SK-N-SH (cell line): ENCODE results near the gene KRT9. TPM values are rescaled to one million over a fixed set of nuclear protein-coding genes. Genes with fewer than 3 reads are reported as not detected.
"Not testable (repeated sequence)": the region's sequence is repeated elsewhere in the genome, so short reads cannot be mapped to it uniquely, and the experiment has no call there.

Source experiments
- CTCF ChIA-PET: fragments of 300-600, 350-600 bp; formaldehyde crosslinking; extraction: SDS; loops from one replicate; lab custom pipeline; 2021; lab: Yijun Ruan, JAX
- POLR2A ChIA-PET: fragments of 350-600 bp; sonication (Branson Sonifier 250); formaldehyde crosslinking; extraction: SDS; loops from one replicate; lab custom pipeline; 2020; ENCODE audit warnings: antibody characterized with exemption, inconsistent platforms; lab: Yijun Ruan, JAX
- DNase-seq: peaks from one replicate; pipeline ENCODE4 v3.0.0; 2012
- H2AFZ ChIP-seq: fragments of 200-600 bp; sonication (generic); 2 replicates; pipeline ENCODE4 v1.8.1; 2016; ENCODE audit warnings: antibody characterized with exemption, mild to moderate bottlenecking, low read depth
- H3F3A ChIP-seq: fragments of 200-600 bp; sonication (generic); replicated peaks from 2 replicates; pipeline ENCODE3; 2016; ENCODE audit warnings: antibody characterized with exemption, mild to moderate bottlenecking; ENCODE audit not compliant: insufficient read depth
- H3K27ac ChIP-seq, 2 experiments: fragments of 200-500 bp in 1 of 2; fragments of 200-600 bp in 1 of 2; sonication (Bioruptor generic) in 1 of 2; sonication (generic), shearing (Covaris generic) in 1 of 2; 2 replicates each; pipeline versions ENCODE4 v1.5.1 to v1.6.1; 2014 to 2016; ENCODE audit warnings: low read depth in 2 of 2, inconsistent platforms in 1 of 2, low read length in 1 of 2, mild to moderate bottlenecking in 1 of 2, mixed read lengths in 1 of 2
- H3K27me3 ChIP-seq: fragments of 200-600 bp; sonication (generic), shearing (Covaris generic); 2 replicates; pipeline ENCODE4 v1.6.1; 2016; ENCODE audit warnings: mixed run types; ENCODE audit not compliant: insufficient read depth
- H3K36me3 ChIP-seq, 2 experiments: fragments of 200-500 bp in 1 of 2; fragments of 200-600 bp in 1 of 2; sonication (Bioruptor generic) in 1 of 2; sonication (generic) in 1 of 2; replicated peaks in 1 of 2; 2 replicates each; pipeline versions ENCODE3 to v1.5.1; 2014 to 2016; ENCODE audit warnings: low read length in 1 of 2, mild to moderate bottlenecking in 1 of 2; ENCODE audit not compliant: insufficient read depth in 2 of 2, control insufficient read depth in 1 of 2
- H3K4me1 ChIP-seq, 2 experiments: fragments of 200-500 bp in 1 of 2; fragments of 200-600 bp in 1 of 2; sonication (Bioruptor generic) in 1 of 2; sonication (generic), shearing (Covaris generic) in 1 of 2; 2 replicates each; pipeline versions ENCODE4 v1.5.1 to v1.6.1; 2014 to 2016; ENCODE audit warnings: low read depth in 1 of 2, low read length in 1 of 2, mixed run types in 1 of 2; ENCODE audit not compliant: insufficient read depth in 2 of 2, control insufficient read depth in 1 of 2
- H3K4me2 ChIP-seq: fragments of 200-600 bp; sonication (generic), shearing (Covaris generic); 2 replicates; pipeline ENCODE4 v1.6.1; 2017; ENCODE audit warnings: mixed run types
- H3K4me3 ChIP-seq, 2 experiments: fragments of 200-500 bp in 1 of 2; fragments of 200-600 bp in 1 of 2; sonication (Bioruptor generic) in 1 of 2; sonication (generic), shearing (Covaris generic) in 1 of 2; 2 replicates each; pipeline versions ENCODE4 v1.5.1 to v1.8.1; 2014 to 2016; ENCODE audit warnings: low read depth in 2 of 2, inconsistent platforms in 1 of 2, low read length in 1 of 2, mild to moderate bottlenecking in 1 of 2, mixed read lengths in 1 of 2, moderate library complexity in 1 of 2
- H3K79me2 ChIP-seq: fragments of 200-600 bp; sonication (generic); 2 replicates; pipeline ENCODE4 v1.8.1; 2017; ENCODE audit warnings: mild to moderate bottlenecking; ENCODE audit not compliant: insufficient read depth
- H3K9ac ChIP-seq: fragments of 200-600 bp; sonication (generic); 2 replicates; pipeline ENCODE4 v1.6.1; 2017; ENCODE audit warnings: mixed run types
- H3K9me2 ChIP-seq: fragments of 200-600 bp; sonication (generic); 2 replicates; pipeline ENCODE4 v1.6.1; 2017; ENCODE audit warnings: mixed run types
- H3K9me3 ChIP-seq: fragments of 200-600 bp; sonication (generic); 2 replicates; pipeline ENCODE4 v1.6.1; 2017; ENCODE audit warnings: mixed run types, mild to moderate bottlenecking, moderate library complexity
- H4K20me1 ChIP-seq: fragments of 200-600 bp; sonication (generic); 2 replicates; pipeline ENCODE4 v1.6.1; 2017; ENCODE audit warnings: mild to moderate bottlenecking, mixed run types; ENCODE audit not compliant: insufficient read depth
- CTCF ChIP-seq: fragments of 200-600 bp; sonication (generic); IDR thresholded peaks from 2 replicates; pipeline ENCODE4 v1.6.1; 2017; ENCODE audit warnings: antibody characterized with exemption, mild to moderate bottlenecking, moderate library complexity
- EP300 ChIP-seq, 2 experiments: IDR thresholded peaks; 2 replicates each; pipeline versions ENCODE4 v1.4.0 to v1.6.1; 2012; ENCODE audit warnings: borderline replicate concordance in 1 of 2, low read depth in 1 of 2, low read length in 1 of 2
- FOXJ3 ChIP-seq: sonication (generic); formaldehyde crosslinking; IDR thresholded peaks from 2 replicates; pipeline ENCODE4 v1.5.1; 2020; ENCODE audit warnings: mild to moderate bottlenecking, missing genetic modification reagents
- GATA2 ChIP-seq: sonication (generic); formaldehyde crosslinking; IDR thresholded peaks from 2 replicates; pipeline ENCODE4 v1.5.0; 2020; ENCODE audit warnings: mild to moderate bottlenecking, missing genetic modification reagents
- IRF3 ChIP-seq: fragments of 150-350 bp; IDR thresholded peaks from 2 replicates; pipeline ENCODE4 v1.6.1; 2016; ENCODE audit warnings: mild to moderate bottlenecking, low read depth, low read length
- JUND ChIP-seq: IDR thresholded peaks from 2 replicates; pipeline ENCODE4 v1.4.0; 2012
- MAX ChIP-seq: IDR thresholded peaks from 2 replicates; pipeline ENCODE4 v1.4.0; 2012; ENCODE audit warnings: low read depth
- MEF2A ChIP-seq: IDR thresholded peaks from 2 replicates; pipeline ENCODE4 v1.4.0; 2012; ENCODE audit warnings: low read depth, borderline replicate concordance
- MXI1 ChIP-seq: IDR thresholded peaks from 2 replicates; pipeline ENCODE4 v1.6.1; 2012; ENCODE audit warnings: mild to moderate bottlenecking, low read depth, low read length, improper control_type of control experiment
- NRF1 ChIP-seq: IDR thresholded peaks from 2 replicates; pipeline ENCODE4 v1.6.1; 2012; ENCODE audit warnings: low read depth, mild to moderate bottlenecking, low read length
- RCOR1 ChIP-seq: fragments of 150-350 bp; IDR thresholded peaks from 2 replicates; pipeline ENCODE4 v1.6.1; 2017; ENCODE audit warnings: antibody characterized with exemption, low read length
- SIN3A ChIP-seq: IDR thresholded peaks from 2 replicates; pipeline ENCODE4 v1.6.1; 2012; ENCODE audit warnings: low read depth, mild to moderate bottlenecking, low read length, moderate library complexity, borderline replicate concordance
- WGBS: methylation state at CpG from one replicate; pipeline ENCODE4 v1.1.6; 2017; ENCODE audit warnings: low lambda C conversion rate; 5-methylcytosine and 5-hydroxymethylcytosine counted together
- polyA plus RNA-seq, 3 experiments: library from polyadenylated mRNA; depleted of rRNA; stranded (reverse); fragments of >200 nt; gene quantifications; 2 replicates each; pipeline ENCODE4 v1.2.3, GENCODE V29; 2012
- TF ChIP-seq, protein P1 (sequence below): fragments of 150-350 bp; IDR thresholded peaks from 2 replicates; pipeline ENCODE4 v1.6.1; 2017; ENCODE audit warnings: antibody characterized with exemption, low read length, low read depth, borderline replicate concordance
- TF ChIP-seq, protein P2 (sequence below): IDR thresholded peaks from 2 replicates; pipeline ENCODE4; 2012
- TF ChIP-seq, protein P3 (sequence below): IDR thresholded peaks from 2 replicates; pipeline ENCODE4 v1.6.1; 2012; ENCODE audit warnings: mild to moderate bottlenecking, low read depth, low read length, moderate library complexity

The KRT9 gene
- polyA plus RNA-seq, 1 of the 3 experiments (the other 2 are of a cell fraction) = not detected

DNA sequence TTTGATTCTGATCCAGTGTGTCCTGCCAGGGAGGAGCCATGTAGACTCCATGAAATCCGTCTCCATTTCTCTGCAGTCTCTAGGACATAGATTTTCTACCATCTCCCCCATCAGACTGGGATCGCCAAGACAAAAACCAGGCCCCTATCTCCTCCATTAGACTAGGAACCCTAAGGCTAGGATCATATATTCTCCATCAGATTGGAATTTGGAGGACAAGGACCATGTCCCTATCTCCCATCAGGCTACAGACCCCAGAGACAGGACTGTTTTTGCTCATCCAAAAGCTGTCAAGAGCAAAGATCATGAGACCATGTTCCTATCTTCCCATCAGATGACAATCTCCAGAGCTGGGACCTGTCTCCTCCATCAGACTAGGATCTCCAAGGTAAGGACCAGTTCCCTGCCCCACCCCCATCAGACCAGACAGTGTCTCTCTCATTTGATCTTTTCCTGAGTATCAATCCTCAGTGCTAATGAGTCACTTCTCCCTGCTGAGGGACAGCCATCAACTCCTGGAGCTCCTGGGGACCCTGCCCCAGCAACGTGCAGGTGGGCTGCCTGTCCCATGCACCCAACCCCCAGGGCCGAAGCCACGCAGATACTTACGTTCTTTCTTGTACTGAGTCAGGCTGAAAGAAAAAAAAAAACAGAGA, 48.2 kb upstream of the KRT9 start:
- H3K9me3 ChIP-seq, H3F3A ChIP-seq, DNase-seq, H3K4me2 ChIP-seq, H3K36me3 ChIP-seq, H4K20me1 ChIP-seq, POLR2A ChIA-PET, H3K4me3 ChIP-seq, H3K27ac ChIP-seq, H3K9ac ChIP-seq, H3K27me3 ChIP-seq, H2AFZ ChIP-seq, H3K79me2 ChIP-seq, H3K9me2 ChIP-seq: not testable (repeated sequence)
- 57% methylated on average over 6 of the region's 6 CpGs for WGBS
- 0 out of 2 replicates have a peak, but pooled peaks have one; percentile 55 for TF ChIP-seq GATA2 (CRISPR knock-in tag)
- peaks cover 0 to 19% of the 10 kb centered on the region in 2 experiments; a peak in 1 of 4 replicates for H3K4me1 ChIP-seq
- CTCF ChIA-PET = interaction anchor here (1.5 to 3.4 kb wide), 5 partner anchors 28 to 71 kb away, joined by 5 to 27 read pairs (median 8); no protein-coding TSS in a partner anchor

GRCh38 chr17:41619036-41619926, 47.4 kb upstream of the KRT9 start:
- no peak overlapping the region for H3K4me3 ChIP-seq
- H2AFZ ChIP-seq = no peak overlapping the region
- no peaks in the 10 kb centered on the region for H4K20me1 ChIP-seq
- H3K27ac ChIP-seq = no peak overlapping the region
- H3K9me2 ChIP-seq = no peaks in the 10 kb centered on the region
- DNase-seq = no peak
- H3K9me3 ChIP-seq = no peaks in the 10 kb centered on the region
- H3K36me3 ChIP-seq = no peaks in the 10 kb centered on the region
- POLR2A ChIA-PET = no interaction called here
- CTCF ChIA-PET = interaction anchor here (1.0 to 3.4 kb wide), 4 partner anchors 29 to 70 kb away, joined by 3 to 27 read pairs (median 10); no protein-coding TSS in a partner anchor
- H3K79me2 ChIP-seq = no peaks in the 10 kb centered on the region
- no peak overlapping the region for H3K9ac ChIP-seq
- peaks cover 0 to 19% of the 10 kb centered on the region in 2 experiments; a peak in 1 of 4 replicates for H3K4me1 ChIP-seq
- H3K4me2 ChIP-seq = no peak overlapping the region
- no peaks in the 10 kb centered on the region for H3F3A ChIP-seq
- 61% methylated on average over 10 of the region's 20 CpGs for WGBS
- H3K27me3 ChIP-seq = no peaks in the 10 kb centered on the region
- TF ChIP-seq CTCF = no peak
- no peak for TF ChIP-seq MEF2A
- TF ChIP-seq, protein P1, sequence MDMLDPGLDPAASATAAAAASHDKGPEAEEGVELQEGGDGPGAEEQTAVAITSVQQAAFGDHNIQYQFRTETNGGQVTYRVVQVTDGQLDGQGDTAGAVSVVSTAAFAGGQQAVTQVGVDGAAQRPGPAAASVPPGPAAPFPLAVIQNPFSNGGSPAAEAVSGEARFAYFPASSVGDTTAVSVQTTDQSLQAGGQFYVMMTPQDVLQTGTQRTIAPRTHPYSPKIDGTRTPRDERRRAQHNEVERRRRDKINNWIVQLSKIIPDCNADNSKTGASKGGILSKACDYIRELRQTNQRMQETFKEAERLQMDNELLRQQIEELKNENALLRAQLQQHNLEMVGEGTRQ = no peak
- no peak for TF ChIP-seq EP300 (IDR thresholded peaks at IDR 0.05; ENCODE audit: borderline replicate concordance in 1 of 2, low read depth in 1 of 2, low read length in 1 of 2)
- no peak for TF ChIP-seq JUND
- TF ChIP-seq NRF1 = no peak
- TF ChIP-seq MXI1 = no peak
- no peak for TF ChIP-seq IRF3
- TF ChIP-seq, protein P2, sequence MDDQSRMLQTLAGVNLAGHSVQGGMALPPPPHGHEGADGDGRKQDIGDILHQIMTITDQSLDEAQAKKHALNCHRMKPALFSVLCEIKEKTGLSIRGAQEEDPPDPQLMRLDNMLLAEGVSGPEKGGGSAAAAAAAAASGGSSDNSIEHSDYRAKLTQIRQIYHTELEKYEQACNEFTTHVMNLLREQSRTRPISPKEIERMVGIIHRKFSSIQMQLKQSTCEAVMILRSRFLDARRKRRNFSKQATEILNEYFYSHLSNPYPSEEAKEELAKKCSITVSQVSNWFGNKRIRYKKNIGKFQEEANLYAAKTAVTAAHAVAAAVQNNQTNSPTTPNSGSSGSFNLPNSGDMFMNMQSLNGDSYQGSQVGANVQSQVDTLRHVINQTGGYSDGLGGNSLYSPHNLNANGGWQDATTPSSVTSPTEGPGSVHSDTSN = no peak
- no peak for TF ChIP-seq SIN3A
- no peak for TF ChIP-seq MAX
- TF ChIP-seq FOXJ3 (CRISPR knock-in tag) = no peak
- TF ChIP-seq, protein P3, sequence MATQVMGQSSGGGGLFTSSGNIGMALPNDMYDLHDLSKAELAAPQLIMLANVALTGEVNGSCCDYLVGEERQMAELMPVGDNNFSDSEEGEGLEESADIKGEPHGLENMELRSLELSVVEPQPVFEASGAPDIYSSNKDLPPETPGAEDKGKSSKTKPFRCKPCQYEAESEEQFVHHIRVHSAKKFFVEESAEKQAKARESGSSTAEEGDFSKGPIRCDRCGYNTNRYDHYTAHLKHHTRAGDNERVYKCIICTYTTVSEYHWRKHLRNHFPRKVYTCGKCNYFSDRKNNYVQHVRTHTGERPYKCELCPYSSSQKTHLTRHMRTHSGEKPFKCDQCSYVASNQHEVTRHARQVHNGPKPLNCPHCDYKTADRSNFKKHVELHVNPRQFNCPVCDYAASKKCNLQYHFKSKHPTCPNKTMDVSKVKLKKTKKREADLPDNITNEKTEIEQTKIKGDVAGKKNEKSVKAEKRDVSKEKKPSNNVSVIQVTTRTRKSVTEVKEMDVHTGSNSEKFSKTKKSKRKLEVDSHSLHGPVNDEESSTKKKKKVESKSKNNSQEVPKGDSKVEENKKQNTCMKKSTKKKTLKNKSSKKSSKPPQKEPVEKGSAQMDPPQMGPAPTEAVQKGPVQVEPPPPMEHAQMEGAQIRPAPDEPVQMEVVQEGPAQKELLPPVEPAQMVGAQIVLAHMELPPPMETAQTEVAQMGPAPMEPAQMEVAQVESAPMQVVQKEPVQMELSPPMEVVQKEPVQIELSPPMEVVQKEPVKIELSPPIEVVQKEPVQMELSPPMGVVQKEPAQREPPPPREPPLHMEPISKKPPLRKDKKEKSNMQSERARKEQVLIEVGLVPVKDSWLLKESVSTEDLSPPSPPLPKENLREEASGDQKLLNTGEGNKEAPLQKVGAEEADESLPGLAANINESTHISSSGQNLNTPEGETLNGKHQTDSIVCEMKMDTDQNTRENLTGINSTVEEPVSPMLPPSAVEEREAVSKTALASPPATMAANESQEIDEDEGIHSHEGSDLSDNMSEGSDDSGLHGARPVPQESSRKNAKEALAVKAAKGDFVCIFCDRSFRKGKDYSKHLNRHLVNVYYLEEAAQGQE = no peak
- no peak for TF ChIP-seq RCOR1
